Erythroblast (primary cell): Measurements from ENCODE around the gene CST6.

ENCODE experiments used
- GATA1 ChIP-seq: IDR thresholded peaks from 2 replicates; pipeline ENCODE4 v1.6.1; 2011; ENCODE audit warnings: low read depth, mild to moderate bottlenecking, control low read depth, low read length, moderate library complexity
- POLR2A ChIP-seq: IDR thresholded peaks from 2 replicates; pipeline ENCODE4 v1.6.1; 2011; ENCODE audit warnings: mild to moderate bottlenecking, low read length

DNA sequence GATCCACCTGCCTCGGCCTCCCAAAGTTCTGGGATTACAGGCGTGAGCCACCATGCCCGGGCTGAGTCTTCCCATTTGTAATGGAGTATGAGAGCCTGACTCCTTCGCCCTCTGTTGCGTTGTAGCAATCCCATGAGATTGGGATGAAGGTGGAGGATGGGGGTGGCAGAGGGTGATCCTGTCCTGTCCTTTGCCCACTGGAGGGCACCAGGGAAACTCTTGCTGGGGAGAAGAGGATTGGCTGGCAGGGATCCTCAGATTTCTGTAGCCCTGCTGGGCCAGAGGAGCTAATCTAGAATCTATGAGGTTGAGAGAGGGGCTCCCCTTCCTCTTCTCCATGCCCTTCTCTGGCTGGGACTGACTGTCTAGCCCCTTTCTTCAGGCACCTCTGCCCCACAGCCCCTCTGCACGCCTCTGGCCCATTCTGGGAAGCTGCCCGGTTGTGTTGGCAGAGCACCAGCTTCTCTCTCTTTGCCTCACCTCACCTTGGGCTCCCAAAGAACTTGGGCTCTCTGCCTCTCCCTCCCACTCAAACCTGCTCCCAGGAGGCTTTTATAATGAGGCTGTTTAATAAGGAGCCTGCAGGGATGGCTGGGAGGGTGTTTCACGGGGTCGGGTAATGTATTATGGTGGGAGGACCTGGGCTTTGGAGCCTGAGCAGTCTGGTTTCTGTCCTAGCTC is 24.0 kb downstream of the CST6 start:
- TF ChIP-seq POLR2A (no peak), GATA1 (no peak)
